Measurements from ENCODE around the gene IYD. TPM values are rescaled to one million over a fixed set of nuclear protein-coding genes. Genes with fewer than 3 reads are reported as not detected.
"Not testable (repeated sequence)": the region's sequence is repeated elsewhere in the genome, so short reads cannot be mapped to it uniquely, and the experiment has no call there.

The IYD gene
- total RNA-seq, 2 donors from 2014 or later, result not detected

DNA sequence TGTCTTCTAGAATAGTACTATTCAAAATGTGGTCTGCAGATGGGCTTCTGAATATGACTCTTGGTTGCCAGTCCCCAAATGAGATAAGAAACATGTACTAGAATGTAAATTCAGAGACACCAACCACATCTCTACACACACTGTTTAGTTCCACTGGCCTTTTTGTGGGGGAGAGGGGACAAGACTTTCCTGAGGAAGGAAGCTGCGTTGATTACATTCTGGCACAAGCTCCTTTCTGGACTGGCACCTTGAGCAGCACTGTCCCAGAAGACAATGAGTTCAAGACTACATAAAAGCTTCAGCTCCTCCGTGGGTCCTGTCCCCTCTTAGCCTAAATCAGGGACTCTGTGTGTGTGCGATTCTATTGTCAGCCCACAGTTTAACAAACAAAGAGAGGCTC, 6.9 kb upstream of the IYD start:
- Mint-ChIP-seq H3K9me3 (no peaks in the 10 kb centered on the region), H3K4me3 (no peak overlapping the region), H3K27ac (no peak overlapping the region), H3K4me1 (ENCODE audit: low read depth in 2 of 2) (no peaks in the 10 kb centered on the region), H3K36me3 (no peaks in the 10 kb centered on the region), H3K27me3 (peaks cover 8 to 20% of the 10 kb centered on the region in 2 donors)
- DNase-seq (ENCODE audit: low spot score), result no peak
- ATAC-seq, result no peak

DNA sequence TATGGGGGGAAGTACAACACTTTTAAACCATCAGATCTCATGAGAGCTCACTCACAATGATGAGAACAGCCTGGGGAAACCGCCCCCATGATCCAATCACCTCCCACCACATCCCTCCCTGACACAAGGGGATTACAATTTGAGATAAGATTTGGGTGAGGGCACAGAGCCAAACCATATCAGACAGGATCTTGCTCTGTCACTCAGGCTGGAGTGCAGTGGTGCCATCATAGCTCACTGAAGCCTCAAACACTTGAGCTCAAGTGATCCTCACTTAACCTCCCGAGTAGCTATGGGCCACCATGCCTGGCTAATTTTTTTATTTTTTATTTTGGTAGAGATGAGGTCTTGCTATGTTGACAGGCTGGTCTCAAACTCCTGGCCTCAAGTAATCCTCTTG, 5.1 kb upstream of the IYD start:
- ATAC-seq (peak in 1 of 2 donors; percentile 36), DNase-seq (ENCODE audit: low spot score) (no peak)
- no peak overlapping the region for H3K4me3 Mint-ChIP-seq
- no peak overlapping the region for H3K27ac Mint-ChIP-seq
- H3K36me3 Mint-ChIP-seq, result no peaks in the 10 kb centered on the region
- no peaks in the 10 kb centered on the region for H3K4me1 Mint-ChIP-seq (ENCODE audit: low read depth in 2 of 2)
- no peaks in the 10 kb centered on the region for H3K9me3 Mint-ChIP-seq
- H3K27me3 Mint-ChIP-seq, result peaks cover 6 to 20% of the 10 kb centered on the region in 2 donors

DNA sequence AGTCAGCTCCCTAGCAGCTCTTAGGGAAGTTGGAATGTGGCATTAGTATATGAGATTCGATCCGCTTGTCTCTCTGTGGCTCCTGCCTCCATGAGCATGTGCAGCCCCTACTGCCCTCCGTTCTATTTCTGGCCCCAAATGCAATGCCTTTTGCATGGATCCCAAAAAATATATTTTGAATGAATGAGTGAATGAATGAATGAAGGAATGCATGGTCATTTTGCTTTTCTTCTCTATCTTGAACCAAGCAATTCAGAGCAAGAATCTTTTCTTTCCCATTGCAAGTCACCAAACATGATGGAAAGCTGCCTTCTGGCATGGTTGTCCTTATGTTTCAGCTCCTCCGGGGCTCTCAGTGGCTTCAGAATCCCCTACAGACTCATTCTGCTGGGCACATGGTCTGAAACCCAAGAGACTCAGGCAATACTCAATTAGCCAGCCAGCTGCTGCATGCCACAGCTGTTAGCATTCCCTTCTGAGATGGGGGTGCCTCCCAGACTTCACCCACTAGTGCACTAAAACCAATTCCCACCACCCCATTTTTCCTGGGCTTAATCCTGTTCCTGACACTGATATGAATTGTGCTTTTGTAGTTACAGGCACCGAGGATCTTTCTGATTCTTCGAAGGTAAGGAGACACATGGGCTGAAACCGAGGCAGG, 2.6 kb upstream of the IYD start:
- no peaks in the 10 kb centered on the region for H3K4me1 Mint-ChIP-seq (ENCODE audit: low read depth in 2 of 2)
- no peaks in the 10 kb centered on the region for H3K9me3 Mint-ChIP-seq
- no peak overlapping the region for H3K4me3 Mint-ChIP-seq
- no peak overlapping the region for H3K27ac Mint-ChIP-seq
- ATAC-seq (no peak), DNase-seq (ENCODE audit: low spot score) (no peak)
- H3K36me3 Mint-ChIP-seq, result no peaks in the 10 kb centered on the region
- peaks cover 6 to 10% of the 10 kb centered on the region in 2 donors for H3K27me3 Mint-ChIP-seq

DNA sequence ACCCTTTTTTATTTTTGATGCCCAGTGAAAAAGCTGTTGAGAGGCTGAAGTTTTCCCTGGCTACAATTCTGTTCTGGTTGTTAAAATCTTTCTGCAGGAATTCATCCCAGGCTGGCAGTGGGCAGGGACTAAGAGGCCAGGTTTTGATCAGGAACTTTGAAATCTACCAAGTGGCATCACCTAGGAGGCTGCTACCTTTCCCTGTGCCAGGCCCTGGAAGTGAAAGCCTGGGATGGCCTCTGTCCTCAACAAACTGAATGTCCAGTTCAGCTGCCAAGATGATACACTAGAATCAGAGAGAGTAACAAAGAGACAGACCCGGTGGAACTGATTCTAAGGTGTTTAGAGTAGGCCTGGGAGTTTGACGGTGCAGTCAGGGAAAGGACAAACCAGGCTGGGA, 596 bp downstream of the IYD start:
- H3K4me3 Mint-ChIP-seq, result no peak overlapping the region
- H3K27ac Mint-ChIP-seq, result no peak overlapping the region
- H3K4me1 Mint-ChIP-seq (ENCODE audit: low read depth in 2 of 2), result no peaks in the 10 kb centered on the region
- ATAC-seq, result no peak
- no peaks in the 10 kb centered on the region for H3K9me3 Mint-ChIP-seq
- no peak for DNase-seq (ENCODE audit: low spot score)
- H3K27me3 Mint-ChIP-seq, result peaks cover 11 to 16% of the 10 kb centered on the region in 2 donors
- no peaks in the 10 kb centered on the region for H3K36me3 Mint-ChIP-seq

DNA sequence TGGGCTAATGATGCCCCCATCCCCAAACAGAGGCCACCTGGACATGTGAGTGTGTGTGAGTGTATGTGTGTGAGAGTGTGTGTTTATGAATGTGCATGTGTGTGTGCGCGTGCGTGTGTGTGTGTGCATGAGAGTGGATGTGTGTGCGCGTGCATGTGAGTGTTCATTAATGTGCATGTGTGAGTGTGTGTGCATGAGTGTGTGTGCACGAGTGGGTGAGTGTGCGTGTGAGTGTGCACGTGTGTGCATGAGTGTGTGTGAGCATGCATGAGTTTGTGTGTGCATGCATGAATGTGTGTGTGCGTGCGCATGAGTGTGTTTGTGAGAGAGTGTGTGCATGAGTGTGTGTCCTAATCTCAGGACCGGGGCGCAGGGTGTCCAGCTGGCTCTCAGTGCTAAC, 1.3 kb downstream of the IYD start:
- H3K4me1 Mint-ChIP-seq (ENCODE audit: low read depth in 2 of 2), result no peaks in the 10 kb centered on the region
- ATAC-seq (peak; percentile 19 to 37), DNase-seq (ENCODE audit: low spot score) (no peak)
- H3K9me3 Mint-ChIP-seq, result no peaks in the 10 kb centered on the region
- no peak overlapping the region for H3K27ac Mint-ChIP-seq
- no peak overlapping the region for H3K4me3 Mint-ChIP-seq
- no peaks in the 10 kb centered on the region for H3K36me3 Mint-ChIP-seq
- peaks cover 9 to 16% of the 10 kb centered on the region in 2 donors for H3K27me3 Mint-ChIP-seq

DNA sequence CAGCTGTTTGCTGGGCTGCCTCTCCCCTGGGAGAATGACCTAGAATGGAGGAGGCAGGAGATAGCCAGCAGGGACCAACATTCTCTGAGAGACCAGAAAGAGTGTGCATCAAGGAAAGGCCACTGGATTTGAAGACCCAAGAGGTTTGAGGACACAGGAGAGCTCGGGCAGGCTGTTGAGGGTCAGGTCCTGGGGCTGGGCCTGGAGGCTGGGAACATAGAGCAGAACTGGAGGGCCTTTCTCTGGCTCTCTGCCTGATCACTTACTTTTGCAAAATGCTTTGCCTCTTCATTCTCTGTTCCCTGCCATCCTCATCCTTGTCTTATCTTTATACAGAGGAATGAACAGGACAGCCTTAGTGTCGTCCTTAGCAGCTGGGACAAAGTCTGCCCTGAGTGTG, 2.5 kb downstream of the IYD start:
- no peak overlapping the region for H3K4me3 Mint-ChIP-seq
- peaks cover 9 to 16% of the 10 kb centered on the region in 2 donors for H3K27me3 Mint-ChIP-seq
- DNase-seq (ENCODE audit: low spot score) (no peak), ATAC-seq (no peak)
- no peaks in the 10 kb centered on the region for H3K4me1 Mint-ChIP-seq (ENCODE audit: low read depth in 2 of 2)
- H3K27ac Mint-ChIP-seq, result no peak overlapping the region
- H3K36me3 Mint-ChIP-seq, result no peaks in the 10 kb centered on the region
- no peaks in the 10 kb centered on the region for H3K9me3 Mint-ChIP-seq

DNA sequence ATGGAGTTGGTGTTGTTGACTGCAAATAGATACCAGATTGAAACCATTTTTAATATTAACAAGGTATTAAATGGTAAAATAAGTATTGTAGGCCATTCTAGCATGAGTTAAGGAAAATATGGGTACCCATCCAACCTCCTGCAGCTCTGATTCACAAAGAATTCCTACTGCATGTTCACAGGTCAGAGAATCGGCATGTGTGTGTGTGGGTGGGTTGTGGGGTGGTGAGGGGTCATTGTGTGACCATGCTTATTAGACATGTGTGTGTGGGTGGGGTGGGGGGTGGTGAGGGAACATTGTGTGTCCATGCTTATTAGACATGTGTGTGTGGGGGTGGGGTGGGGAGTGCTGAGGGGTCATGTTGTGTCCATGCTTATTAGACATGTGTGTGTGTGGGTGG, 3.2 kb downstream of the IYD start:
- Mint-ChIP-seq H3K4me3 (no peak overlapping the region), H3K36me3 (no peaks in the 10 kb centered on the region), H3K4me1 (ENCODE audit: low read depth in 2 of 2) (no peaks in the 10 kb centered on the region), H3K27ac (no peak overlapping the region), H3K9me3 (no peaks in the 10 kb centered on the region), H3K27me3 (peaks cover 6 to 18% of the 10 kb centered on the region in 2 donors)
- DNase-seq (ENCODE audit: low spot score) (no peak), ATAC-seq (no peak)

DNA sequence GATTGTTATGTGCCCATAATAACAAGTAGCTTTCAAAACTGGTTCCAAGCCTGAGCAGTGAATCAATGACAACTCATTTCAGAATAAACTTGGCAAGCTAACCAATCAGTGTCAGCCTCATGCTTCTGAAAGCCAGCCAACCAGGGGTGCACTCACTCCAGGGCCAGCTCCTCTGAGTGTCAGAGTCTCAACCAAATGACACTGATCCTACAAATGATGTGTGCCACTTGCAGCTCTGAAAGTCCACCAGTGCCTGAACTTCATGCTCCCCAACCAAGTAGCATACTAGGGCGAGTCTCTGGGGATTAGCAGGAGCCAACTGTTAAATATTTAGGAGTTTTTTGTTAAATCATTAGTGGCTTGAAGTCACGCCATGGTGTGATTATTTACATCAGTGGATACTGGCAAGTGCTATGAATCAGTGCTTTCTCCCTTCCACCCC, 4.5 kb downstream of the IYD start:
- H3K27ac Mint-ChIP-seq, result no peak overlapping the region
- no peaks in the 10 kb centered on the region for H3K9me3 Mint-ChIP-seq
- no peak for ATAC-seq
- H3K4me1 Mint-ChIP-seq (ENCODE audit: low read depth in 2 of 2), result no peaks in the 10 kb centered on the region
- no peaks in the 10 kb centered on the region for H3K36me3 Mint-ChIP-seq
- DNase-seq (ENCODE audit: low spot score), result no peak
- H3K27me3 Mint-ChIP-seq, result peaks cover 6 to 18% of the 10 kb centered on the region in 2 donors
- no peak overlapping the region for H3K4me3 Mint-ChIP-seq

DNA sequence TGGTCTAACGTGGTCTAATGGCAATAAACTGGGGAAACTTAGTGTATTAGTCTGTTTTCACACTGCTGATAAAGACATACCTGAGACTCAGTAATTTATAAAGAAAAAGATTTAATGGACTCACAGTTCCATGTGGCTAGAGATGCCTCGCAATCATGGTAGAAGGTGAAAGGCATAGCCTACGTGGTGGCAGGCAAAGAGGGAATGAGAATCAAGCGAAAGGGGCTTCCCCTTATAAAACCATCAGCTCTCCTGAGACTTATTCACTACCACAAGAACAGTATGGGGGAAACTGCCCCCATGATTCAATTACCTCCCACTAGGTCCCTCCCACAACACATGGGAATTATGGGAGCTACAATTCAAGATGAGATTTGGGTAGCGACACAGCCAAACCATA, 5.5 kb downstream of the IYD start:
- DNase-seq (ENCODE audit: low spot score); ATAC-seq; H3K4me3 Mint-ChIP-seq; H3K9me3 Mint-ChIP-seq; H3K36me3 Mint-ChIP-seq; H3K27ac Mint-ChIP-seq; H3K4me1 Mint-ChIP-seq (ENCODE audit: low read depth in 2 of 2): not testable (repeated sequence)
- peaks cover 12 to 26% of the 10 kb centered on the region in 2 donors for H3K27me3 Mint-ChIP-seq

DNA sequence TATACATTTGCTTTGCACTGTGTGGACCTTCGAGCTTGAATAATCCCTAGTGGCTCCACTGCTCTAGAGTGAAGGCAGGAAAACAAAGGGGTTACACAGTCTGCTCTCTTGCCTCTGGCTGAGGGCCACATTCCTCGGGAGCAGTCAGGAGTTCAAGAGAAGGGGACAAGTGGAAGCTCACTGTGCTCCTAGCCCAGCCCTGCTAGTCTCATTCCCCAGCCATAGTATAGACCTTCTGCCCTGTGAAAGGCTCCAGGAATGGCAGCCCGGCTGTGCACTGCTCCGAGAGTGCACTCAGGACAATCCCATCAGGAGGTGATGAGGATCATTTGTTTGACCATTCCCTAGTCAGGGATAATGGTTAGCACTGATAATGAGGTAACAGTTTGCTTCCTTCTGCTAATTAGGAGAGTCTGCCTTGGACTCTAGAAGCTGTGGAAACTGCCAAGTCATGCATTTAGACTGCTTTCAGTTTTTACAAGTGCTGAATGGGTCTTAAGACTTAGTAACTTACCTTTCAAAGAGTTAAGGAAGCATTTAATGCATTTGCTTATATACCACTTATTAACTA, 8.5 kb downstream of the IYD start:
- DNase-seq (ENCODE audit: low spot score) (no peak), ATAC-seq (peak in 1 of 2 donors; percentile 34)
- Mint-ChIP-seq H3K4me1 (ENCODE audit: low read depth in 2 of 2) (no peaks in the 10 kb centered on the region), H3K9me3 (no peaks in the 10 kb centered on the region), H3K27ac (no peak overlapping the region), H3K27me3 (peaks cover 23 to 46% of the 10 kb centered on the region in 2 donors), H3K4me3 (no peak overlapping the region), H3K36me3 (no peaks in the 10 kb centered on the region)

DNA sequence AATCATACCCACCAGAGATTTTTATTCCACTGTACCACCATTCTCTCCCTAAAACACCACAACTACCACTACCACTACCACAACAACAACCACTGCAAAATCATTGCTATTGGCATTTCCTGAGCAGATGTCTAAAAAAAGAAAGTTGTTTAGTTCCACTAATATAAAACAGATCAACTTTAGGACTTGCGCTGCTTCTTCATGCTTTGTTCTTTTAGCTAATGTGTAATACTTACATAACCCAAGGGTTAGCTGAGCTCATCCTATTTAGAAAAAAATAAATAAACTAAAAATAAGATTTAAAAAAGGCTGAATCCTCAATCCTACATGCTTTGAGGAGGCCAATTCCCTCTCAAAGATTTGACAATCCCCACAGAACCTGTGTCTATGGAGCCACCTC, 11.4 kb downstream of the IYD start:
- Mint-ChIP-seq H3K9me3 (no peaks in the 10 kb centered on the region), H3K4me1 (ENCODE audit: low read depth in 2 of 2) (no peaks in the 10 kb centered on the region), H3K27me3 (peaks cover 24 to 55% of the 10 kb centered on the region in 2 donors), H3K36me3 (no peaks in the 10 kb centered on the region), H3K27ac (no peak overlapping the region), H3K4me3 (no peak overlapping the region)
- ATAC-seq, result no peak
- DNase-seq (ENCODE audit: low spot score), result no peak

DNA sequence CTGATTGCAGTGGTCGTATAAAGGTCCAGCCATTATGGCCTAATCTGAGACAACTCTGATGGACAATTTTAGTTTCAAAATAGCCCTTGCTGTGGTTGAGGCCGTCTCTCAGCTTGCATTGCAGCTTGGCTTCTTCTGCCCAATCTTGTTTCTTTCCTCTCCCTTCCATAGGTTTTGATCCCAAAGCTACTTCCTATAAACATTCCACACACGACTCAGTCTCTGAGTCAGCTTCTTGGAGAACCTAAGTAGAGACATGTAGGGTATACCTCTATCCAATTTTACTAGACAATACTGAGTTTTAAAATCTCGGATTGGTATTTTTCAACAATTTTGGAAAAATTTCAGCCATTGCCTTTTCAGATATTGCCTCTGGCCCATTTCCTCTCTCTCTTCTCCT, 13.4 kb downstream of the IYD start:
- Mint-ChIP-seq H3K27ac (no peak overlapping the region), H3K9me3 (no peaks in the 10 kb centered on the region), H3K4me1 (ENCODE audit: low read depth in 2 of 2) (no peaks in the 10 kb centered on the region), H3K36me3 (no peaks in the 10 kb centered on the region), H3K4me3 (no peak overlapping the region), H3K27me3 (peaks cover 27 to 58% of the 10 kb centered on the region in 2 donors)
- ATAC-seq, result no peak
- DNase-seq (ENCODE audit: low spot score), result no peak

DNA sequence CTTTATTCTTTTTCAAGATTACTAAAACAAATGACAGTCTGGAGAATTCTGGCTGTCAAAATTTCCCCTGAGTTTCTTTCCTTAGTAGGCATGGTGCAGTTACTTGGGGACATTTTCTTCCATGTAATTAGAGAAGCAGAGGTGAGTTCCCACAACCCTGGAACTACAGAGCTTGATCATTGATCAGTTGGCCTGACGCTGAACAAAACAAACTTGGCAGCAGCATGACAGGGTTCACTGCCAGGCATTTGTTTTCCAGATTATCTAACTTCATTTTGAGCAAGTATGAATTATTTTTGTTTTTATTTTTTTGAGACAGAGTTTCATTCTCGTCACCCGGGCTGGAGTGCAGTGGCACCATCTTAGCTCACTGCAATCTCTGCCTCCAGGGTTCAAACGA, 22.6 kb downstream of the IYD start:
- DNase-seq (ENCODE audit: low spot score) (no peak), ATAC-seq (no peak)
- Mint-ChIP-seq H3K27ac (no peak overlapping the region), H3K4me3 (no peak overlapping the region), H3K27me3 (peaks cover 16 to 35% of the 10 kb centered on the region in 2 donors), H3K4me1 (ENCODE audit: low read depth in 2 of 2) (no peaks in the 10 kb centered on the region), H3K9me3 (no peaks in the 10 kb centered on the region), H3K36me3 (no peaks in the 10 kb centered on the region)

DNA sequence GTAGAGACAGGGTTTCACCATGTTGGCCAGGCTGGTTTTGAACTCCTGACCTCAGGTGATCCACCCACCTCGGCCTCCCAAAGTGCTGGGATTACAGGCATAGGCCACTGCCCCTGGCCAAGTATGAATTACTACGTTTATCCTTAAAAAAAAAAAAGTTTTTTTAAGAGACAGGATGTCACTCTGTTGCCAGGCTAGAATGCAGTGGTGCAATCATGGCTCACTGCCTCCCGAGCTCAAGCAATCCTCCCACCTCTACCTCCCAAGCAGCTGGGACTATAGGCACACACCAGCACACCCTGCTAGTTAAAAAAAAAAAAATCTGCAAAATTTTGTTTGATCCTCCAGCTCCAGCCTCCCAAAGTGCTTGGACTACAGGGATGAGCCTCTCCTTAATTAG, 23.1 kb downstream of the IYD start:
- Mint-ChIP-seq H3K9me3 (no peaks in the 10 kb centered on the region), H3K4me3 (no peak overlapping the region), H3K36me3 (no peaks in the 10 kb centered on the region), H3K27ac (no peak overlapping the region), H3K4me1 (ENCODE audit: low read depth in 2 of 2) (no peaks in the 10 kb centered on the region), H3K27me3 (peaks cover 15 to 33% of the 10 kb centered on the region in 2 donors)
- ATAC-seq (no peak), DNase-seq (ENCODE audit: low spot score) (no peak)

All from natural killer cell treated with Interleukin-12 subunit alpha and Interleukin-12 subunit beta and Interleukin-15 and Interleukin-18, amount 100 ng/mL, for 72 hours (primary cell).